Fibroblast of skin of left quadriceps (primary cell): ENCODE data around the gene SENP3.
A peak's percentile ranks its signal among the peaks of the same experiment; 100 is the strongest.

Experiments
- DNase-seq, 2 experiments: peaks; one replicate each; pipeline ENCODE4 v3.0.0-alpha.2; 2013; ENCODE audit warnings: low read depth in 2 of 2

The SENP3 gene

GRCh38 chr17:7561589-7562207 is at the start of gene SENP3:
SENP3 (plus strand) TSS chr17:7561919; CDS start chr17:7563077, 1,158 bp downstream.
- DNase-seq: peak; percentile 69 to 77

- DNase-seq: no peak
Observed at GRCh38 chr17:7512105-7512504, 49.6 kb upstream of the SENP3 start.

- no peak for DNase-seq
Observed at GRCh38 chr17:7512824-7513540, 48.7 kb upstream of the SENP3 start.

GRCh38 chr17:7513850-7514419 is 47.8 kb upstream of the SENP3 start:
- no peak for DNase-seq

- no peak for DNase-seq
Observed at GRCh38 chr17:7515911-7516610, 45.7 kb upstream of the SENP3 start.

- DNase-seq: no peak
Observed at GRCh38 chr17:7523033-7523432, 38.7 kb upstream of the SENP3 start.

- no peak for DNase-seq
Observed at GRCh38 chr17:7528842-7529241, 32.9 kb upstream of the SENP3 start.

- no peak for DNase-seq
Observed at GRCh38 chr17:7530023-7530900, 31.5 kb upstream of the SENP3 start.

- DNase-seq: no peak
Observed at GRCh38 chr17:7538050-7538449, 23.7 kb upstream of the SENP3 start.

- DNase-seq: no peak
Observed at GRCh38 chr17:7538891-7539545, 22.7 kb upstream of the SENP3 start.

- no peak for DNase-seq
Observed at GRCh38 chr17:7541074-7541621, 20.6 kb upstream of the SENP3 start.

GRCh38 chr17:7544911-7545310 is 16.8 kb upstream of the SENP3 start:
- no peak for DNase-seq

- DNase-seq: no peak
Observed at GRCh38 chr17:7548585-7549400, 12.9 kb upstream of the SENP3 start, which contains the start of gene TNFSF12. TNFSF12 (plus strand) TSS chr17:7549058; CDS start chr17:7549154, 96 bp downstream.

GRCh38 chr17:7549401-7550055 is 12.2 kb upstream of the SENP3 start:
- no peak for DNase-seq

GRCh38 chr17:7550344-7550743 is 11.4 kb upstream of the SENP3 start:
- DNase-seq: no peak

GRCh38 chr17:7551396-7551795 is 10.3 kb upstream of the SENP3 start:
- DNase-seq: no peak

GRCh38 chr17:7552621-7553051 is 9.1 kb upstream of the SENP3 start:
- DNase-seq: no peak

- no peak for DNase-seq
Observed at GRCh38 chr17:7553356-7553755, 8.4 kb upstream of the SENP3 start.

GRCh38 chr17:7555320-7555948 is 6.3 kb upstream of the SENP3 start:
- DNase-seq: no peak
